Measurements from ENCODE around the gene CORO2A.
A peak's percentile ranks its signal among the peaks of the same experiment; 100 is the strongest.

- TF ChIP-seq CTCF (IDR thresholded peaks at IDR 0.05) (no peak), POLR2AphosphoS5 (IDR thresholded peaks at IDR 0.05; ENCODE audit: insufficient read depth in 1 of 2, low read depth in 1 of 2) (peak in 1 of 2 donors; percentile 47)
Observed at GRCh38 chr9:98154678-98155077, 37.8 kb downstream of the CORO2A start.

Data from vagina (tissue), 2 donors.